Subcutaneous abdominal adipose tissue (tissue), 5 donors: ENCODE measurements around the gene FSCN2.

ENCODE experiments used
- H3K27ac ChIP-seq: one replicate; pipeline ENCODE4 v1.7.0; 2013; ENCODE audit warnings: low read depth, mild to moderate bottlenecking, inconsistent platforms, low read length, moderate library complexity
- H3K27me3 ChIP-seq, 5 donors: one replicate each; pipeline ENCODE4 v1.7.0; 2013; ENCODE audit warnings: low read length in 5 of 5, inconsistent platforms in 1 of 5; ENCODE audit not compliant: control insufficient read depth in 5 of 5, insufficient read depth in 4 of 5
- H3K36me3 ChIP-seq, 5 donors: one replicate each; pipeline ENCODE4 v1.7.0; 2013; ENCODE audit warnings: low read length in 5 of 5; ENCODE audit not compliant: control insufficient read depth in 5 of 5, insufficient read depth in 5 of 5
- H3K4me1 ChIP-seq, 5 donors: one replicate each; pipeline ENCODE4 v1.7.0; 2013; ENCODE audit warnings: low read length in 5 of 5, mild to moderate bottlenecking in 3 of 5, moderate library complexity in 1 of 5; ENCODE audit not compliant: control insufficient read depth in 5 of 5, insufficient read depth in 5 of 5
- H3K4me3 ChIP-seq, 5 donors: one replicate each; pipeline ENCODE4 v1.7.0; 2013; ENCODE audit warnings: low read length in 5 of 5, low read depth in 1 of 5
- H3K9ac ChIP-seq, 5 donors: one replicate each; pipeline ENCODE4 v1.7.0; 2013; ENCODE audit warnings: low read length in 5 of 5, mild to moderate bottlenecking in 4 of 5, moderate library complexity in 3 of 5
- H3K9me3 ChIP-seq, 5 donors: one replicate each; pipeline ENCODE4 v1.7.0; 2013; ENCODE audit warnings: low read length in 5 of 5; ENCODE audit not compliant: control insufficient read depth in 5 of 5
- donor health status: healthy.
- donor health status: healthy.
- donor health status: healthy.
- donor health status: healthy.
- donor health status: healthy.

Gene FSCN2

GRCh38 chr17:81484195-81484979, 43.8 kb upstream of the FSCN2 start:
- H3K4me3 ChIP-seq: peak overlapping the region; percentile 44 to 66 (median 54)
- H3K27ac ChIP-seq: no peak overlapping the region
- no peaks in the 10 kb centered on the region for H3K9me3 ChIP-seq
- peaks cover 0 to 66% (median 55%) of the 10 kb centered on the region in 5 donors for H3K4me1 ChIP-seq
- peaks cover 0 to 2% (median 0%) of the 10 kb centered on the region in 5 donors for H3K27me3 ChIP-seq
- peak overlapping the region in 3 of 5 donors; percentile 37 to 64 (median 45) for H3K9ac ChIP-seq
- H3K36me3 ChIP-seq: no peaks in the 10 kb centered on the region

DNA sequence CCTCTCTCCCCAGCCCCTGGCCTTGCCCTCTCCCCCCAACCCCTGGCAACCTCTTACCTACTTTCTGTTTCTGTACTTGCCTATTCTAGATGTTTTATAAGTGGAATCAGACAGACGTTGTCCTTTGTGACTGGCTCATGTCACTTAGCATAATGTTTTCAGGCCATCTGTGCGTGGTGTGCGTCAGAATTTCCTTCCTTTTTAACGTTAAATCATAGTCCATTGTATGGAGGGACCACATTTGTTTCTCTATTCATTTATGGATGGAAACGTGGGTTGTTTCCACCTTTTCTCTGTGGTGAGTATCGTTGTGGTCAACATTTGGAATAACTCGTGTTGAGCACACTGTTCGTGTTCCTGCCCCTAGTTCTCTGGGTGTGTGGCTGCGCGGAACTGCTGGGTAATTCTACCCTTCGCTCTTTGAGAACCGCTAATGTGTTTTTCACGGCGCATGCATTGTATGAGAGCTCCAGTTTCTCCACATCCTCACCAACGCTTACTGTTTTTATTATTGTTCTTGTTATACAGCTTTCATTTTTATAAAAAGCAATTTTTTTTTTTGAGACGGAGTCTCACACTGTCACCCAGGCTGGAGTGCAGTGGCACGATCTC, 41.9 kb upstream of the FSCN2 start:
- H3K9ac ChIP-seq: no peak overlapping the region

DNA sequence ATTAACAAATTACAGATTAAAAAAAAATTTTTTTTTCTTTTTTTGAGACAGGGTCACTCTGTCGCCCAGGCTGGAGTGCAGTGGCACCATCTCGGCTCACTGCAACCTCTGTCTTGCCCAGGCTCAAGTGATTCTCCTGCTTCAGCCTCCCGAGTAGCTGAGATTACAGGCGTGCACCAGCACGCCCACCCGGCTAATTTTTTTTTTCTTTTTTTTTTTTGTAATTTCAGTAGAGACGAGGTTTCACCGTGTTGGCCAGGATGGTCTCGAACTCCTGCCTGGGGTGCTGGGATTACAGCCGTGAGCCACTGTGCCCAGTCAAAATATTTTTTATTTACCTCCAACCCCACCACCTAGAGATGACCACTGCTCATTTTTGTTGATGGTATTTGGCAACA, 41.1 kb upstream of the FSCN2 start:
- Histone ChIP-seq H3K9me3 (no peaks in the 10 kb centered on the region), H3K27ac (no peak overlapping the region), H3K4me3 (peak overlapping the region in 2 of 5 donors; percentile 60 to 70), H3K36me3 (no peaks in the 10 kb centered on the region), H3K4me1 (peaks cover 0 to 46% (median 34%) of the 10 kb centered on the region in 5 donors), H3K9ac (no peak overlapping the region), H3K27me3 (peaks cover 2 to 16% (median 4%) of the 10 kb centered on the region in 5 donors)

More for the DNA sequence above, 41.9 kb upstream of the FSCN2 start:
- Histone ChIP-seq H3K27ac (no peak overlapping the region), H3K9me3 (no peaks in the 10 kb centered on the region), H3K36me3 (no peaks in the 10 kb centered on the region), H3K4me1 (peaks cover 0 to 51% (median 39%) of the 10 kb centered on the region in 5 donors), H3K4me3 (no peak overlapping the region), H3K27me3 (peaks cover 0 to 12% (median 2%) of the 10 kb centered on the region in 5 donors)

GRCh38 chr17:81487487-81488275, 40.5 kb upstream of the FSCN2 start:
- H3K9me3 ChIP-seq: no peaks in the 10 kb centered on the region
- peak overlapping the region in 4 of 5 donors; percentile 61 to 82 (median 70) for H3K9ac ChIP-seq
- H3K27me3 ChIP-seq: peaks cover 2 to 19% (median 6%) of the 10 kb centered on the region in 5 donors
- no peak overlapping the region for H3K27ac ChIP-seq
- H3K36me3 ChIP-seq: no peaks in the 10 kb centered on the region
- peaks cover 0 to 44% (median 34%) of the 10 kb centered on the region in 5 donors for H3K4me1 ChIP-seq
- H3K4me3 ChIP-seq: peak overlapping the region in 4 of 5 donors; percentile 39 to 70 (median 60)

- H3K9me3 ChIP-seq: no peaks in the 10 kb centered on the region
- no peak overlapping the region for H3K27ac ChIP-seq
- H3K4me1 ChIP-seq: peaks cover 0 to 38% (median 27%) of the 10 kb centered on the region in 5 donors
- H3K9ac ChIP-seq: peak overlapping the region in 4 of 5 donors; percentile 61 to 82 (median 70)
- no peaks in the 10 kb centered on the region for H3K36me3 ChIP-seq
- H3K27me3 ChIP-seq: peaks cover 6 to 19% (median 8%) of the 10 kb centered on the region in 5 donors
- H3K4me3 ChIP-seq: peak overlapping the region in 4 of 5 donors; percentile 39 to 70 (median 60)
Measured at GRCh38 chr17:81488276-81488860, 39.8 kb upstream of the FSCN2 start.

DNA sequence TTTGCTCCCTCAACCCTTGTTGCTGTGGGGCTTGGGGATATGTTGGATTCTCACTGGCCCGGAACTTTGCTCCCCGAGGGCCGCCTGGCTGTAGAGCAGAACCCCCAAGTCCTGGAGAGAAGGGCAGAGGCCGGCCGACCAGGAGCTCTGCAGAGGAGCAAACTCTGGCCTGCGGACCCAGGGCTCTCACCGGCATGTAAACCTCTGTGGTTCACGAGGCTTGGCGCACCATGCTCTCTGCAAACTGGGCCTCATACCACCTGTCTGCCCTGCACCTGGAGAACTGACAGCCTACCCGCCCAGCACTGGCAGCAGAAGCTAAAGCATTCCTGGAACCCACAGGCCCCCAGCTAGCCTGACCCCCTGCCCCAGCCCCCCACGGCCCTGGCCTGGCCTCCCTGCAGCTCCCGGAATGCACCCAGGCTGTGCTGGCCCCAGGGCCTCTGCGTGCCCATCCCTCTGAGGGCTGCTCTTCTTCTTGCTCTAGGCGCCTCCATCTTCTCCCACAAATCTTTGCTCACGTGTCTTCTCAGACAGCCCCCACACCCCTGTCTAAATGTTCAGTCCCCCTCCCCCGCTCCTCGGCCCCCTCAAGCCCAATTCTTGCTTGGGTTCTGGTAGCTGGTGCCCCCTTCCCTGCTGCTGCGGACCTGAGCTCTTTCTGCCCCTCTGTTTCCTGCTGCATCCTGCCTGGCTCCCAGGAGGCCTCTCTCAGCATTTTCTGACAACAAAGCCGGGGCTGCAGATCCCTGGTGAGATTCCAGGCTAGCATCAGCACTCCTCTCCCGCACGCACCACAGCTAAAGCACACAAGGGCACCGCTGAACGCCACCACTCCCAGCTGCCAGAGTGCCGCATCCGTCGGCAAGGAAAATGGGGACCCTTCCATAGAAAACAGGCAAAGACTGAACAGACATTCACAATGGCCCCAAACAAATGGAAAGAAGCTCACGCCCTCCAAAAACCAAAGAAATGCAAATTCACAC, 38.9 kb upstream of the FSCN2 start:
- H3K4me1 ChIP-seq: peaks cover 0 to 28% (median 19%) of the 10 kb centered on the region in 5 donors
- peak overlapping the region in 1 of 5 donors; percentile 70 for H3K4me3 ChIP-seq
- no peaks in the 10 kb centered on the region for H3K36me3 ChIP-seq
- peak overlapping the region in 1 of 5 donors; percentile 35 for H3K9ac ChIP-seq
- peaks cover 6 to 19% (median 11%) of the 10 kb centered on the region in 5 donors for H3K27me3 ChIP-seq
- no peak overlapping the region for H3K27ac ChIP-seq
- H3K9me3 ChIP-seq: no peaks in the 10 kb centered on the region

DNA sequence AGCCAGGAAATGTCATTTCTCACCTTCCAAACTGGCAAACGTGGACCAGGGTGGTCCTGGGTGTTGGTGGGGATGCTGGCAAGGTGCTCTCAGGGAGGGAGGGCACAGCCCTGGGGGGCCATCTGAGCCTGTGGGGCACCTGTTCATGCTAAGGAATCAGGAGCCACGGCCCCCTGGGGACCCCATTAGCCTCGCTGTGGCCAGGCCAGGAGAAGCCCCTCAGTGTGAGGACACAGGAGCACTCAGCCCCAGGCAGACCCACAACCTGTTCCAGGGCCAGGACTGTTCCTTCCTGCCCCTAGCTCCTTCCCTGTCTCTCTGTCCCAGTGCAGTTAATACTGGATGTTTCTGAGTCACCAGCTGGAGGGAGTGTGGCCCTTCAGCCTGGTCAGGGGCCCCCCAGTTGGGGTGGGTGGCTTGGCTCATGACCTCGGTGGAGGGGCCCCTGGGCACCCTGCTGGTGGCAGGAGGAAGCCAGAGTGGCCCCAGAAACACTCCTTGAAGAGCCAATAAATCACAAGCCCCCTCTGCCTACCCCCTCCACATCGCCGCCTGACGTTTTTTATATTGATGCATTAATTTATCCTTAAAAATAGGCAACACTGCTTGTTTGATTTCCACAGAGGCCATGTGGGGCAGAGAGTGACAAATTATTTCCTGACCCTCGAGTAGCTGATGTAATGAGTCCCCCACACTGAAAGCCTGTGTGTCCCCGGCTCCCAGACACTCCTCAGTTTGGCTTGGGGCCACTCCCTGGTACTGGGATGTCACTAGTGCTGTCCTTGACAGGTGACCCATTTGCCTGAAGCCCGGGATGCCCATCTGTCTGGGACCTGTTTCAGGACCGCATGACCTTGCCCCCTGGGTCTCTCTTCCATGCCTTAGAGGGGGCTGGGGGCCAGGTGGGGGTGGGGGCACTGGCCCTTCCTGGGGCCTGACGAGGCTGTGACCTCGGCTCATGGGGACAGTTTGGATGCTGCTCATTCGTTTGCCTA, 37.9 kb upstream of the FSCN2 start:
- peak overlapping the region in 1 of 5 donors; percentile 35 for H3K9ac ChIP-seq
- peaks cover 0 to 21% (median 14%) of the 10 kb centered on the region in 5 donors for H3K4me1 ChIP-seq
- H3K27ac ChIP-seq: no peak overlapping the region
- H3K27me3 ChIP-seq: peaks cover 6 to 22% (median 15%) of the 10 kb centered on the region in 5 donors
- no peaks in the 10 kb centered on the region for H3K9me3 ChIP-seq
- H3K4me3 ChIP-seq: no peak overlapping the region
- H3K36me3 ChIP-seq: no peaks in the 10 kb centered on the region

DNA sequence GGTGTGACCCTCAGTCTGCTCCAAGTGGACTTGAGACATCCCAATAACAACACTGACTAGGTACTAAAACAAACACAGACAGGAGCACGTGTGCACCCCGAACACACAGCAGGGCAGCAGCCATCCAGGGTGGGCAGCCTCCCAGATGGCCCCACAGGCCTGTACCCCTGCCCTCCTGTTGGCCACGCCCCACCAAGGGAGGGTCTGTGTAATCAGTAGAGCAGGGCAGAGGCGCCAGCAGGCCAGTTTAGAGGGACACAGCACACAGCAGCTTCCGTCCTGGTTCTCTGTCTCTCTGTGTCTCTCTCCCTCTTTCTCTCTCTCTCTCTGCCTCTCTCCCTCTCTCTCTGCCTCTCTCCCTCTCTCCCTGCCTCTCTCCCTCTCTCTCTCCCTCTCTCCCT, 37.0 kb upstream of the FSCN2 start:
- H3K4me1 ChIP-seq: peaks cover 0 to 21% (median 14%) of the 10 kb centered on the region in 5 donors
- peaks cover 6 to 22% (median 15%) of the 10 kb centered on the region in 5 donors for H3K27me3 ChIP-seq
- no peak overlapping the region for H3K27ac ChIP-seq
- no peak overlapping the region for H3K9ac ChIP-seq
- H3K36me3 ChIP-seq: no peaks in the 10 kb centered on the region
- H3K9me3 ChIP-seq: no peaks in the 10 kb centered on the region
- no peak overlapping the region for H3K4me3 ChIP-seq
